CD14-positive monocyte (primary cell): ENCODE results near the gene PIK3R3. TPM values are rescaled to one million over a fixed set of nuclear protein-coding genes. Genes with fewer than 3 reads are reported as not detected.
"Not testable (repeated sequence)": the region's sequence is repeated elsewhere in the genome, so short reads cannot be mapped to it uniquely, and the experiment has no call there.

Experiments
- DNase-seq, 3 donors: peaks; one replicate each; pipeline ENCODE4 v3.0.0-alpha.2; 2011 to 2022
- H2AFZ ChIP-seq: 2 replicates; pipeline ENCODE4 v1.6.0; 2012; ENCODE audit warnings: mild to moderate bottlenecking, low read depth, low read length, inconsistent platforms; ENCODE audit not compliant: insufficient read depth, poor library complexity, severe bottlenecking
- H3K27ac ChIP-seq, 2 donors: 1 replicate in 1 of 2; 2 replicates in 1 of 2; pipeline ENCODE4 v1.5.1; 2012 to 2013; ENCODE audit warnings: low read length in 2 of 2, control low read depth in 1 of 2, inconsistent platforms in 1 of 2, low read depth in 1 of 2, mild to moderate bottlenecking in 1 of 2
- H3K27me3 ChIP-seq, 2 donors: one replicate each; pipeline versions ENCODE4 v1.6.0 to v1.6.1; 2011 to 2013; ENCODE audit warnings: low read length in 2 of 2; ENCODE audit not compliant: control insufficient read depth in 2 of 2, insufficient read depth in 2 of 2
- H3K36me3 ChIP-seq, 2 donors: replicated peaks in 1 of 2; 1 replicate in 1 of 2; 2 replicates in 1 of 2; pipeline versions ENCODE4 v1.5.1 to v1.6.1; 2012 to 2013; ENCODE audit warnings: low read length in 2 of 2, control low read depth in 1 of 2, inconsistent platforms in 1 of 2, mild to moderate bottlenecking in 1 of 2; ENCODE audit not compliant: insufficient read depth in 2 of 2, control insufficient read depth in 1 of 2
- H3K4me1 ChIP-seq, 2 donors: 1 replicate in 1 of 2; 2 replicates in 1 of 2; pipeline versions ENCODE4 v1.5.1 to v1.6.1; 2012 to 2013; ENCODE audit warnings: low read length in 2 of 2, control low read depth in 1 of 2, inconsistent platforms in 1 of 2, mild to moderate bottlenecking in 1 of 2, moderate library complexity in 1 of 2; ENCODE audit not compliant: insufficient read depth in 2 of 2, control insufficient read depth in 1 of 2
- H3K4me2 ChIP-seq: replicated peaks from 2 replicates; pipeline ENCODE3; 2012; ENCODE audit warnings: low read length, moderate library complexity, mild to moderate bottlenecking; ENCODE audit not compliant: poor library complexity, severe bottlenecking; ENCODE audit errors: extremely low read depth
- H3K4me3 ChIP-seq, 3 experiments: fragments of 200-600 bp in 1 of 3; sonication (generic) in 1 of 3; replicated peaks in 1 of 3; 1 replicate in 2 of 3; 2 replicates in 1 of 3; pipeline ENCODE4 v1.5.1; 2011 to 2013; ENCODE audit warnings: low read length in 3 of 3, mild to moderate bottlenecking in 3 of 3, control low read depth in 2 of 3, low read depth in 2 of 3, inconsistent platforms in 1 of 3, moderate library complexity in 1 of 3
- H3K79me2 ChIP-seq: 2 replicates; pipeline ENCODE4 v1.6.0; 2012; ENCODE audit warnings: mild to moderate bottlenecking, control low read depth, inconsistent platforms, low read length, moderate library complexity; ENCODE audit not compliant: insufficient read depth
- H3K9ac ChIP-seq: 2 replicates; pipeline ENCODE4 v1.6.0; 2017; ENCODE audit warnings: low read length, mild to moderate bottlenecking; ENCODE audit not compliant: insufficient read depth, poor library complexity, severe bottlenecking
- H3K9me3 ChIP-seq, 2 donors: replicated peaks in 1 of 2; 1 replicate in 1 of 2; 2 replicates in 1 of 2; pipeline versions ENCODE4 v1.5.1 to v1.6.1; 2012 to 2013; ENCODE audit warnings: low read length in 2 of 2, control low read depth in 1 of 2; ENCODE audit not compliant: control insufficient read depth in 1 of 2, insufficient read depth in 1 of 2
- H4K20me1 ChIP-seq: 2 replicates; pipeline ENCODE4 v1.6.0; 2012; ENCODE audit warnings: mild to moderate bottlenecking, low read length, control low read depth, moderate library complexity; ENCODE audit not compliant: insufficient read depth
- H3K27ac Mint-ChIP-seq, 7 donors: one replicate each; pipeline ENCODE4 v1.8.0; 2020; ENCODE audit warnings: mild to moderate bottlenecking in 7 of 7, mixed read lengths in 7 of 7, moderate library complexity in 6 of 7, inconsistent platforms in 2 of 7
- H3K27me3 Mint-ChIP-seq, 3 donors: one replicate each; pipeline ENCODE4 v1.8.0; 2021 to 2022; ENCODE audit warnings: low read depth in 3 of 3, mild to moderate bottlenecking in 3 of 3, mixed read lengths in 3 of 3, moderate library complexity in 3 of 3, inconsistent platforms in 1 of 3
- H3K36me3 Mint-ChIP-seq, 2 donors: one replicate each; pipeline ENCODE4 v1.8.0; 2020; ENCODE audit warnings: mixed read lengths in 2 of 2, inconsistent platforms in 1 of 2, mild to moderate bottlenecking in 1 of 2
- H3K4me1 Mint-ChIP-seq: one replicate; pipeline ENCODE4 v1.8.0; 2020; ENCODE audit warnings: mild to moderate bottlenecking, mixed read lengths
- H3K4me3 Mint-ChIP-seq, 2 donors: one replicate each; pipeline ENCODE4 v1.8.0; 2020; ENCODE audit warnings: mild to moderate bottlenecking in 2 of 2, mixed read lengths in 2 of 2, moderate library complexity in 1 of 2
- H3K9me3 Mint-ChIP-seq, 7 donors: one replicate each; pipeline ENCODE4 v1.8.0; 2020 to 2022; ENCODE audit warnings: mixed read lengths in 7 of 7, mild to moderate bottlenecking in 6 of 7, moderate library complexity in 6 of 7, inconsistent platforms in 2 of 7
- WGBS: methylation state at CpG from one replicate; pipeline ENCODE4 v1.1.5; 2013; ENCODE audit warnings: missing lambda C conversion rate; ENCODE audit not compliant: insufficient coverage; 5-methylcytosine and 5-hydroxymethylcytosine counted together
- intact Hi-C, 2 donors: fragments of 100-400 bp; cut with micrococcal nuclease; formaldehyde crosslinking; loops; one replicate each; pipeline versions ENCODE4 v1.15.0 to v1.15.1; 2023
- polyA plus RNA-seq, 3 donors: library from polyadenylated mRNA; depleted of rRNA in 1 of 3; unstranded in 2 of 3; stranded (reverse) in 1 of 3; fragments of 300-500 nt in 2 of 3; fragments of >200 nt in 1 of 3; fragmentation: Illumina TruSeq in 2 of 3; gene quantifications; 1 replicate in 2 of 3; 2 replicates in 1 of 3; pipeline ENCODE4 v1.2.3, GENCODE V29; 2012 to 2021
- TF ChIP-seq, protein P1 (sequence below): fragments of 200-600 bp; IDR thresholded peaks from one replicate; pipeline ENCODE4 v1.8.0; 2022; ENCODE audit warnings: antibody characterized with exemption, mild to moderate bottlenecking

Gene PIK3R3
- polyA plus RNA-seq, 3 donors: 0.09 to 0.28 (median 0.17) TPM

DNA sequence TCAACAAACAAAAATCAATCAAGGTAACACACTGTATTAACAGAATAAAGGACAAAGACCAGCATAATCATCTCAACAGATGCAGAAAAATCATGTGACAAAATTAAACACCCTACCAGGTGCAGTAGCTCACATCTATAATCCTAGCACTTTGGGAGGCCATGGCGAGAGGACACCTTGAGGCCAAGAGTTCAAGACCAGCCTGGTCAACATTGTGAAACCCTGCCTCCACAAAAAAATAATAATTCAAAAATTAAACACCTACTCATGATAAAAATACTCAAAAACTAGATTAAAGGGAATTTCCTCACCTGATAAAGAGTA lies 35.3 kb downstream of the PIK3R3 start:
- Histone ChIP-seq H3K27me3 (no peaks in the 10 kb centered on the region), H3K9me3 (no peaks in the 10 kb centered on the region), H3K9ac (no peak overlapping the region), H4K20me1 (no peaks in the 10 kb centered on the region), H3K4me2 (no peak overlapping the region), H3K36me3 (no peaks in the 10 kb centered on the region), H3K79me2 (no peaks in the 10 kb centered on the region), H3K4me1 (no peaks in the 10 kb centered on the region), H2AFZ (no peak overlapping the region), H3K27ac (no peak overlapping the region), H3K4me3 (no peak overlapping the region)
- peaks cover 1 to 4% (median 1%) of the 10 kb centered on the region in 3 donors for H3K27me3 Mint-ChIP-seq
- peaks cover 0 to 2% of the 10 kb centered on the region in 2 donors for H3K36me3 Mint-ChIP-seq
- H3K4me1 Mint-ChIP-seq: peaks cover 2% of the 10 kb centered on the region
- no peak for DNase-seq
- H3K27ac Mint-ChIP-seq: no peak overlapping the region
- 89% methylated on average over 1 of the region's 1 CpG for WGBS
- intact Hi-C loops: no loop called here
- TF ChIP-seq, protein P1, sequence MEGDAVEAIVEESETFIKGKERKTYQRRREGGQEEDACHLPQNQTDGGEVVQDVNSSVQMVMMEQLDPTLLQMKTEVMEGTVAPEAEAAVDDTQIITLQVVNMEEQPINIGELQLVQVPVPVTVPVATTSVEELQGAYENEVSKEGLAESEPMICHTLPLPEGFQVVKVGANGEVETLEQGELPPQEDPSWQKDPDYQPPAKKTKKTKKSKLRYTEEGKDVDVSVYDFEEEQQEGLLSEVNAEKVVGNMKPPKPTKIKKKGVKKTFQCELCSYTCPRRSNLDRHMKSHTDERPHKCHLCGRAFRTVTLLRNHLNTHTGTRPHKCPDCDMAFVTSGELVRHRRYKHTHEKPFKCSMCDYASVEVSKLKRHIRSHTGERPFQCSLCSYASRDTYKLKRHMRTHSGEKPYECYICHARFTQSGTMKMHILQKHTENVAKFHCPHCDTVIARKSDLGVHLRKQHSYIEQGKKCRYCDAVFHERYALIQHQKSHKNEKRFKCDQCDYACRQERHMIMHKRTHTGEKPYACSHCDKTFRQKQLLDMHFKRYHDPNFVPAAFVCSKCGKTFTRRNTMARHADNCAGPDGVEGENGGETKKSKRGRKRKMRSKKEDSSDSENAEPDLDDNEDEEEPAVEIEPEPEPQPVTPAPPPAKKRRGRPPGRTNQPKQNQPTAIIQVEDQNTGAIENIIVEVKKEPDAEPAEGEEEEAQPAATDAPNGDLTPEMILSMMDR: no peak
- H3K9me3 Mint-ChIP-seq: peaks cover 0 to 17% (median 11%) of the 10 kb centered on the region in 7 donors
- no peak overlapping the region for H3K4me3 Mint-ChIP-seq

DNA sequence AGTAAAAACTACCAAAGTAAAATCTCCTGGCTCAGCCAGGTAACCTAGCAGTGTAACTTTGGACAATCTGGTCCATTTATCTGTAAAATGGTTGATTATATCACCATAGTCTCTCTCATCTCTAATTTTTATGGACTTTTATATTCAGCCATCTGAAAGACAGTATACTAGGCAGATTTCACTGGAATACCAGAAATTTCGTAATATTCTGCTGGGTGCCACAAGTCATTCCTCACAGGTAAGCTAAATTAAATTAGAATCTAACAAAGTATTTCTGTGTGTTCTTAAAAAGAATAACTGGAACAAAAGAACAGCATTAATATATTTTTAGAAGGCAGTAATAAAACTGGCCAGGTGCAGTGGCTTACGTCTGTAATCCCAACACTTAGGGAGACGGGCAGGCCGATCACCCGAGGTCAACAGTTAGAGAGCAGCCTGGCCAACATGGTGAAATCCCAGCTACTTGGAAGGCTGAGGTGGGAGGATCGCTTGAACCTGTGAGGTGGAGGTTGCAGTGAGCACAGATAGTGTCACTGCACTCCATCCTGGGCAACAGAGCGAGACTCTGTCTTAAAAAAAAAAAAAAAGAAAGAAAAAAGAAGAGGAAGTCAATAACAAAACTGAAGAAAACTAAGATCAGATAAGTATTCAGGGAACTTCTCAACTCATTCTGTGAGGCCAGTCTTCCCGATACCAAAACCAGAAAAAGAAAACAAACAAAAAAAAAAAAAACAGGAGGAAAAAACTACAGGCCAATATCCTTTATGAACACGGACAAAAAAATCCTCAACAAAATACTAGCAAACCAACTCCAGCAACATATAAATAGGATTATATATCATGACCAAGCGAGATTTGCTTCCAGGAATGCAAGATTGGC lies 35.9 kb downstream of the PIK3R3 start:
- no peaks in the 10 kb centered on the region for H3K79me2 ChIP-seq
- Mint-ChIP-seq H3K27ac (peak overlapping the region in 1 of 7 donors; percentile 6), H3K4me3 (no peak overlapping the region), H3K27me3 (peaks cover 1 to 4% (median 1%) of the 10 kb centered on the region in 3 donors), H3K4me1 (peaks cover 2% of the 10 kb centered on the region), H3K36me3 (peaks cover 0 to 2% of the 10 kb centered on the region in 2 donors), H3K9me3 (peaks cover 0 to 16% (median 11%) of the 10 kb centered on the region in 7 donors)
- H4K20me1 ChIP-seq: no peaks in the 10 kb centered on the region
- H3K9me3 ChIP-seq: no peaks in the 10 kb centered on the region
- H3K27ac ChIP-seq: no peak overlapping the region
- no peaks in the 10 kb centered on the region for H3K4me1 ChIP-seq
- H3K9ac ChIP-seq: no peak overlapping the region
- no peak overlapping the region for H3K4me3 ChIP-seq
- H3K36me3 ChIP-seq: no peaks in the 10 kb centered on the region
- intact Hi-C loops: no loop called here
- H2AFZ ChIP-seq: no peak overlapping the region
- TF ChIP-seq, protein P1: no peak
- no peak overlapping the region for H3K4me2 ChIP-seq
- no peaks in the 10 kb centered on the region for H3K27me3 ChIP-seq
- 95% methylated on average over 7 of the region's 10 CpGs for WGBS
- DNase-seq: no peak

DNA sequence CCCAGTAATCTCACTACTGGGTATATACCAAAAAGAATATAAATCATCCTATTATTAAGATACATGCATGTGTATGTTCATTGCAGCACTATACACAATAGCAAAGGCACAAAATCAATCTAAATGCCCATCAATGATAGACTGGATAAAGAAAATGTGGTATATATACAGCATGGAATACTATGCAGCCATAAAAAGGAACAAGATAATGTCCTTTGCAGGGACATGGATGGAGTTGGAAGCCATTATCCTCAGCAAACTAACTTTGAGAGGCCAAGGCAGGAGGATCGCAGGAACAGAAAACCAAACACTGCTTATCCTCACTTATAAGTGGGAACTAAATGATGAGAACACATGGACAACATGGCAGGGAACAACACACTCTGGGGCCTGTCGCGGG lies 37.3 kb downstream of the PIK3R3 start:
- H3K36me3 ChIP-seq, H3K9me3 ChIP-seq, H3K4me2 ChIP-seq, H4K20me1 ChIP-seq, H3K27me3 Mint-ChIP-seq, H3K27me3 ChIP-seq, H3K4me1 Mint-ChIP-seq, H3K4me3 ChIP-seq, H3K4me1 ChIP-seq, H2AFZ ChIP-seq, H3K36me3 Mint-ChIP-seq, H3K27ac Mint-ChIP-seq, intact Hi-C loops, H3K9ac ChIP-seq, H3K27ac ChIP-seq, H3K4me3 Mint-ChIP-seq, DNase-seq, H3K79me2 ChIP-seq: not testable (repeated sequence)
- no CpG with 5 or more reads among the region's 3 CpGs for WGBS
- peaks cover 0 to 11% (median 9%) of the 10 kb centered on the region in 7 donors for H3K9me3 Mint-ChIP-seq
